HG03095 (cell line): ENCODE measurements around the gene TARBP1.
"Not testable (repeated sequence)": the region's sequence is repeated elsewhere in the genome, so short reads cannot be mapped to it uniquely, and the experiment has no call there.

Experiments used
- ATAC-seq: cut with Tn5 transposase; IDR thresholded peaks from one replicate; pipeline ENCODE4 v1.9.1; 2021; ENCODE audit warnings: moderate library complexity; ENCODE audit not compliant: unreplicated experiment

Gene TARBP1

DNA sequence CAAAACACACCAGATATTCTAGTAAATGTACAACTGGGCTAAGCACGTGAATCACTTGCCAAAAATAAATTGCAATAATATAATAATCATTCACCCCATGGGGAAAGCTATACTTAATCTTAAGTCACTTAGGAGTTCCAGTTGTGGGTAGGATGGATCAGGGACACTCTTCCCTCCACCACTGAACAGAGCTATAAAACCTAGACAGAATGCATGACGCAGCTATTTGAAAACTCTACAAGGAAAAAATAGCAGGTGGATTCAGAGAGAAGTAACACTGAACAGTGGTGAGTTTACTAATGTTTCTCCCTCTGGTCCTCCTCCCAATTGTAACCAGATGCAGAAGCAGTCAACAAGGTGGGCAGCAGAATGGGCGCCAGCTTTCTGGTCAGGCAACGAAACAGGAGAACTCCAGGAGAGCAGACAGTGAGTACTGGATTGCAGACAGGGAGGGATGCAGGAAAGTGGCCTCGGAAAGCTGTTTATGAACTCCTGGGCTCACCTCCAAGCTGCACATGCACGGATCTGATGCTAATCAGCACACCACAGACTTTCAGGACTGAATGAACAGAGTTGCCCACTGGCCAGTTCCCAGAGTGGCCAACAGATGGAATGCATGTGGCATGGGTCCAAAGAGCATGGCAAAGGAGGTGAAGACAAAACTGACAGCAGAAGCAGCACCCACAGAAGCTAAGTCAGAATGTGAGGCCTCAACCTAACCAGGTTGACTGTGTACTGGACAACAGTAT is 41.4 kb downstream of the TARBP1 start:
- no peak for ATAC-seq

- ATAC-seq, result no peak
Observed at GRCh38 chr1:234435620-234436019, 43.4 kb downstream of the TARBP1 start.

- ATAC-seq, result no peak
Observed at GRCh38 chr1:234434706-234435105, 44.3 kb downstream of the TARBP1 start.

GRCh38 chr1:234433563-234434285 is 45.3 kb downstream of the TARBP1 start:
- ATAC-seq, result no peak

DNA sequence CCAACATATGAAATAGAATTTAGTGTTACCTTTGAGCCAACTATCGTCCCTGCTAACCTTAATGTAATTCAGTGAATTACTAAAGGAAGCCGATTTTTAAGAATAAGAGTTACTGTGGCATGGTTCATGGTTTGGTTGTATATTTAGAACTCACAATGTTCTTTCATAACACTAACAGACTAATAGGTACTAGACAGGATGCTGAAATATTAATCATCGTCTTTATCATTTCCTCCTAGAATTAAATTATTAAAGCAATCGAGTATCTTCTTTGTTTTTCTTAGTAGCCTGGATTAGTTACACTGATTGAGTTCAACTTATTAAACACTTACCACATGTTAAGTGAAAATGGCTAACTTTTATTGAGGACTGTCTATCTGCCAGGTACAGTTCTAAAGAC is 47.7 kb downstream of the TARBP1 start:
- no peak for ATAC-seq

DNA sequence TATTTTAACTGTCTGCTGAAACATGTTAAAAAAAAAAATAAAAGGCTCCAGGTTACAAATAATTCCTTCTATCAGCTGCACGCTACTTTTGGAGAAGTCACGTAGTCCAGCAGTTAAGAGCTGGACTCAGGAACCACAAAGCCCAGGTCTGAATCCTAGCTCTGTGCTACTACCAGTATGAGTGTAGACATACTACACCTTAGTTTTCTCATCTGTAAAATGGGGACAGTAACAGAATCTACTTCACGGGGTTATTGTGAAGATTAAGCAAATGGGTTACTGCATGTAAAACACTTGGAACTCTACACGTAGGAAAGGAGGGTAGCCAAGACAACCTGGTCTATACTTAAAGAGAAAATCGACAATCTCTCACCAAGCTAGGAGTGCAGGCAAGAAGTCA is 48.3 kb downstream of the TARBP1 start:
- no peak for ATAC-seq

DNA sequence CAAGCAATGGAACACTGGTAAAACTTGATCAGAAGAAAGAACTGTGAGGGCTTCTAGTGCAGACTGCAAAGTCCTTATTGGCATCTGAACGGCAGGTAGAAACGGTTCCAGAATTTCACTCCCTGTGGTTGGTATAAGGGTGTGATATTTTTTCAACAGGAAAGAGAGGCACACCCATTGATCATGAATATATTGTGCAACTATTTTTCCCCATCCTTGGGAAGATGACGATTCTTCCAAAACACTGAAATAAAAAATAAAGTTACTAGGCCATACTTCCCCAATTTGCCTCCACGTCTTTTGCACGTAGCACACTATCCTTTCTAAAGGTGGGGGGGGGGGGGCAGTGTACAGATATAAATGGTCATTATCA is 49.6 kb downstream of the TARBP1 start:
- no peak for ATAC-seq

- ATAC-seq, result no peak
Observed at GRCh38 chr1:234427950-234428646, 50.9 kb downstream of the TARBP1 start.

DNA sequence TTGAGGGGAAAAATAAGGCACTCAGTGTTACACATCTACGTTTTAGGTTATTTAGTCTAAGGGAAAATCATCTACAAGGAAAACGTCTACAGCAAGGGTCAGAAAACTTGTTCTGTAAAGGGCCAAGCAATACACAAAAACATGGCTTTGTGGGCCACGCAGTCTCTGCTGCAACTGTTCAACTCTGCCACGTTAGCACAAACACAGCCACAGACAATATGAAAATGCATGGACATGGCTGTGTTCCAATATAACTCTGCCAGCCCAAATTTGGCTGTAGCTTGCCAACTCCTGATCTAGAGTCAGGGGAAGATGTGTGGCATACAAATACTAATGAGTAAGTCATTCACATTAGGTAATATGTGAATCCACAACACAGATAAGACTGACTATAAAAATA is 65.0 kb downstream of the TARBP1 start:
- ATAC-seq, result no peak

GRCh38 chr1:234413485-234413884 is 65.5 kb downstream of the TARBP1 start:
- ATAC-seq, result no peak

- ATAC-seq, result no peak
Observed at GRCh38 chr1:234412830-234413229, 66.1 kb downstream of the TARBP1 start.

DNA sequence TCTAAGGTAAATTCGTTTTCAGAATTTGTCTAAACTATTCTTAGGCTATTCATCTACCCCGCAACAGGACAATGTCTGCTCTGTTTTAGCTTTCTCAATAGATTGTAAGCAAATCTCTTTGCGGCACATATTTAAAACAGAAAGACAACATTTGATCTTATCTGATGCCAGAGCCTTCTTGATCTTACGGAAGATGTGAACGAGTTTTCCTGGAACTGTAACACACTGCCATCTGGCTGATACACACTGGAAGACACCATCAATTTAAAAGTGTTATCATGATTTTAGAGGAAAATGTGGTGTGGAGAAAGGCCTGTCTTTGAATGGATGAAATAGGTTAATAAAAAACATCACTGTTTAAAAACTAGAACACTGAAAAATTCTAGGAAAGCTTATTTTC is 69.7 kb downstream of the TARBP1 start:
- ATAC-seq, result no peak

DNA sequence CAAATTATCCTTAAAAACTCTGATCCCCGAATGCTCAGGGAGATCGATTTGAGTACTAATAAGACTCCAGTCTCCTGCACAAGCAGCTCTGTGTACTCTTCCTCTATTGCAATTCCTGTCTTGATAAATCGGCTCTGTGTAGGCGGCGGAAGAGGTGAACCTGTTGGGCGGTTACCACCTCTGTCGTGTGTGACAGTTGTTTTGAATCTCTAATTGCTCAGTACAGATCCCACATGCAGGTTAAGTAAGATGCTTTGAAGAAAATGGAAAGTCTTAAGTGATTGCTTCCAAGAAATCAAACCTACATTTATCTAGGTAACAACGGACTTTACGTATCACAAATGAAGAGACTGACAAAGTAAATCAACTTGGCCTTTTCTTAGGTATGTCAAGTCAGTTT is 70.2 kb downstream of the TARBP1 start:
- no peak for ATAC-seq

GRCh38 chr1:234406871-234407270 is 72.1 kb downstream of the TARBP1 start:
- ATAC-seq, result no peak

DNA sequence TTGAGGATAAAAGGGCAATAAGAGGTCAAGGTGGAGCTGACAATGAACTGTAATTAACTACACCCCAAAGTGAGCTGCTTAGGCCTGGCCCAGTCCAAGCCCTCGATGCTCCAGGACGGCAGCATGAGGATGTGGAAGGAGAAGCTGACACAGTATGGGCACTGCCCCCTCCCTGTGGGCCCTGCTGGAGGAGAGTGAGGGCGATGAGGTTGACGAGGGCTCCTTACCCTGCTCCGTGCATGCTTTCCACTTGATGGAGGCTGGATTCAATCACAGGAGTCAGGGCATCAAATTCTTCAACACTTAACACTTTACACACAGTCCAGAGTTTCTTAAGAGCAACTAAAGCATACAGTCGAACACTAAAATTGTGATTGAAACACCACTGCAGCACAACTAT is 73.3 kb downstream of the TARBP1 start:
- ATAC-seq, result no peak

- ATAC-seq, result no peak
Observed at GRCh38 chr1:234402939-234403338, 76.0 kb downstream of the TARBP1 start.

GRCh38 chr1:234401658-234402057 is 77.3 kb downstream of the TARBP1 start:
- no peak for ATAC-seq

DNA sequence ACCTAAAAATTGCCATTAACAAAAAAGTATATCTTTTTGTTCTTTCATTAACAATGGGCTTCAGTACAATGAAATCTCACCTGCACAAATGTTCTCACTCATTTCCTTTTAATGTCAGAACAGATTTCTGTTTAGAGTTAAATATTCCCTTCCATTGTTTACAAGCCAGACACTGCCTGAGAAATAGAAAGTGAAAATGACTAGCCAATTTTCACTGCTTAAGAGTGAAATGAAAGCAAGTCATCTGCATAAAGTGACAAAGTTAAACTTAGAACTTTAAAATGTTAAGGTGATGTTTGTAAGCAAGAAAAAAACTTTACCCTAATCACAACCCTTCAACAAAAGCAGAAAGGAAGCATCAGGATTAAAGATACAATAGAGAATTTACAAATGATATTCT is 78.2 kb downstream of the TARBP1 start:
- ATAC-seq, result peak; percentile 49

DNA sequence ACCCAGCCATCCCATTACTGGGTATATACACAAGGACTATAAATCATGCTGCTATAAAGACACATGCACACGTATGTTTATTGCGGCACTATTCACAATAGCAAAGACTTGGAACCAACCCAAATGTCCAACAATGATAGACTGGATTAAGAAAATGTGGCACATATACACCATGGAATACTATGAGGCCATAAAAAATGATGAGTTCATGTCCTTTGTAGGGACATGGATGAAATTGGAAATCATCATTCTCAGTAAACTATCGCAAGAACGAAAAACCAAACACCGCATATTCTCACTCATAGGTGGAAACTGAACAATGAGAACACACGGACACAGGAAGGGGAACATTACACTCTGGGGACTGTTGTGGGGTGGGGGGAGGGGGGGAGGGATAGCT is 79.5 kb downstream of the TARBP1 start:
- ATAC-seq, result not testable (repeated sequence)

DNA sequence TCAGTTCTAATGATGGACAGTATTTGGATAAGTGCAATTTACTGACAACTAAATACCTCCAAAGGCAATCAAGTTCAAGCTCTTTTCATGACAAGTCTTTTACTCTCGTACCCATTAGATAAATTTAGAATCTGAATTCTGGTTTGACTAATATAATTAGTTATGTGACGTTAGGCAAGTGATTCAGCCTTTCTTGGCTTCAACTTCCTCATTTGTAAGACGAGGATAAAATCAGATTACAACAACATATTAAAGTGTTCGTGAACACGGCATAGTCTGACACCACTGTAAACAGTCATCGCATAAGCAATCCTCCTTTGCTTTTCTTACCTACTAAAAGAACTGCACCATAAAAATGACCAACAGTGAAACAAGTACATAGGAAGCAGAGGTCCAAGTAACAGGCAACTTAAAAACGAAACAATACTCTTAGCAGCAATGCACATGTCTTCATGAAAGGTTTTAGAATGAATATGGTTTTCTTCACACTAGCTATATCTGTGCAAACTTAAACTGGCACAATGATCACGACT is 80.1 kb downstream of the TARBP1 start:
- ATAC-seq, result peak; percentile 43

- ATAC-seq, result no peak
Observed at GRCh38 chr1:234397732-234398131, 81.2 kb downstream of the TARBP1 start.

DNA sequence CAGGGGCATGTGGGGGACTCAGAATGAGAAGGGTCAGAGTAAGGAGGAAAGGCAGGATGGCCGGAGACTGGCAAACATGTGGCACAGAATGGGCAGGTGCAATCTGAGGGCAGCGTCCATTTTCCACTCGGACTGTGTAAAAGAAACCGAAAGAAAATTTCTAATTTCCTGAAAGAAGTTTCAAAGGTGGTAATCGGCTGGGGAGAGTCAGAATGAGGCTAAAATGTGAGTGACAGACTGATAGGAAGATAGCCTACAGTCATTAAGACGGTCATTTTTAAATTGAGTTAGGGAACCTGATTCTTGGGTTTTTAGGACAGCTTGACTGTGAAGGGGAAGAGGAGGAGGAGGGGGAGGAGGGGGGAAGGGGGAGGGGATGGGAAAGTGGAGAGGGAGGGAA is 82.1 kb downstream of the TARBP1 start:
- ATAC-seq, result no peak
